Stimulated activated CD8-positive, alpha-beta memory T cell treated with anti-CD3 and anti-CD28 coated beads, Interleukin-4, amount 100 ng/mL, for 48 hours (primary cell): ENCODE results near the gene ARSG.

Experiments used
- DNase-seq: peaks from one replicate; pipeline ENCODE4 v3.0.0-alpha.2; 2020

Gene ARSG

DNA sequence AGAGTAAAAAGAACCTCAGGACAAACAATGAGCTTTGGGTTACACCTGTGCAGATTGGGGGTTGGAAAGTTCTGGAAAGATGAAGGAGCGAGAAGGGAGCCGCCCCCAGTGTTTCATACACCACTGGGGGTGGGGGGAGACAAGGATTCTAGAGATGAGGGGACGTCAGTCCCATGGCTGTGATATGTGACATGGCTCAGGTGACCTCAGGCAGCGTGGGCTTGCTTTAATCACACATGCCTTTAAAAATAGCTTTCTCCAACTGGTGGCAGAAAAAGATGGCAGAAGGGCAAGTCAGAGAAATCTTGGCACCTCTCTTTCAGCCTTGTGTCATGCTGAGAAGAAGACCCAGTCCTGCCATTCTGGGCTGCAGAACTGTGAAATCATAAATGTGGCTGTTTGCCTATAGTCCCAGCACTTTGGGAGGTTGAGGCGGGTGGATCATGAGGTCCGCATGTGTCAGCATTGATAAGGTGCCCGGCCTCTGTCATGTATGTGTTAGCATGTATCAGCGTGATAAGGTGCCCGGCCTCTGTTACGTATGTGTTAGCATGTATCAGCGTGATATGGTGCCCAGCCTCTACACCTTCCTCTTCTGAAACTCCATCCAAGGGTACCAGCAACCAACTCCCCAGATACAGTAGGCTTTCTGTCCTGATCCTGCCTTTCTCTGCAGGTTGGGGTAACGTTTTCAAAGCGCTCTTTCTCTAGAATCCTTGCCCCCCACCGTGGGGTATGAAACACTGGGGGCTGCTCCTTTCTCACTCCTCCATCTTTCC lies 141.0 kb downstream of the ARSG start:
- no peak for DNase-seq

DNA sequence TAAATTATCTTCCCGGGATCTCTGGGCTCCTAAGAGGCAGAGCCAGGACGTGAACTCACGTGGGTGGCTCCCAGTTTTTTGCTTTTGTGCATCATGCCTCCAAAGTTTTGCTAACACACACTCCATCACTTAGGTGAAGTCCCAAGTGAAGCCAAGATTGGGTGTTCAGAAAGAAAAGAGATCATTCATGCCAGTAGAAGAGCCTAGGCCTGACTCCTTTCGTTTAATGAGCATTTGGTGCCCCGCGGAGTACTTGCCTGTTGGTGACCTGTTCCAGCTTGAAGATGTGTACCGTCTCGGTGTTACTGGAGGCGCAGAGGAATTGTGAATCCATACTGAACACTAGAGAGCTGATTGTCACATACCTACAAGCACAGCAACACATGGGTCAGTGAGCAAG lies 141.9 kb downstream of the ARSG start:
- no peak for DNase-seq

DNA sequence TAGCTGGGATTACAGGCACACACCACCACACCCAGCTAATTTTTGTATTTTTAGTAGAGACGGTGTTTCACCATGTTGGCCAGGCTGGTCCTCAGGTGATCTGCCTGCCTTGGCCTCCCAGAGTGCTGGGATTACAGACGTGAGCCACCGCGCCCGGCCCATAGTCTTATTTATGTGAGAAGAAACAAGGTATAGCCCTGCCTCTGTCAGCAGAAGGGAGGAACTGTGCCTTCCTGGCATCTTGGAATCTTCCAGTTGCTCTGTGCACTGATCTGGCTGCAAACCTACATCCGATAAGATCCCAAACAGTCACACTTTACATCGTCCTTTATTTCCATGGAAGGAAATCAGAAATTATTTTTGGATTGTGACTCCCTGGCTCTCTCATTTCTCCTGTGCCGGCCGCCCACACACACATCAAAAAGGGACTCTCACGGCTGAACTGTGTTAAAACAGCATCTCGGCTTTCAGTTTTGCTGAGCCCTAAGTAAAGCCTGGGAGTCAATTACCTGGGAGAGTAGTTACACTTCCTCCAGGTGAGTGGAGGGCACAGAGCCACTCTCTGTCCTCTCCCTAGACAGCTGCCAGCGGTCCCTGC lies 142.7 kb downstream of the ARSG start:
- no peak for DNase-seq

DNA sequence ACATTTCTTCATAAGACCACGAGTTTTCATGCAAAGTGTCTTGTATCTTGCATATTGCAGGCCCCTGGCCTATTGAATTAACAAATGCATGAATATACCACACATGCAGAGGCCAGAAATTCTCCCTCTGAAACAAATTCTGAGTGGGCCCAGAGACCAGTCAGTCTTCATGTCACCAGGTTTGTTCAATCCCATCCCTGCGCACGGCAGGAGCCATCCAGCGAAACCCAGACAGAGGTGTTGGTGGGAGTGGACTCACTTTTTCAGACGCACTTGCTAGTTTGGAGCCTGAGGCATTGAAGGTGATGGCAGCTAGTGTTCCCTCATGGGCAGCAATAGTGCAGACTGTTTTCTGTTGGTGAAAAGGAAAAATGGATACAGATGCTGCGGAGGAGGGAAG lies 144.1 kb downstream of the ARSG start:
- no peak for DNase-seq

DNA sequence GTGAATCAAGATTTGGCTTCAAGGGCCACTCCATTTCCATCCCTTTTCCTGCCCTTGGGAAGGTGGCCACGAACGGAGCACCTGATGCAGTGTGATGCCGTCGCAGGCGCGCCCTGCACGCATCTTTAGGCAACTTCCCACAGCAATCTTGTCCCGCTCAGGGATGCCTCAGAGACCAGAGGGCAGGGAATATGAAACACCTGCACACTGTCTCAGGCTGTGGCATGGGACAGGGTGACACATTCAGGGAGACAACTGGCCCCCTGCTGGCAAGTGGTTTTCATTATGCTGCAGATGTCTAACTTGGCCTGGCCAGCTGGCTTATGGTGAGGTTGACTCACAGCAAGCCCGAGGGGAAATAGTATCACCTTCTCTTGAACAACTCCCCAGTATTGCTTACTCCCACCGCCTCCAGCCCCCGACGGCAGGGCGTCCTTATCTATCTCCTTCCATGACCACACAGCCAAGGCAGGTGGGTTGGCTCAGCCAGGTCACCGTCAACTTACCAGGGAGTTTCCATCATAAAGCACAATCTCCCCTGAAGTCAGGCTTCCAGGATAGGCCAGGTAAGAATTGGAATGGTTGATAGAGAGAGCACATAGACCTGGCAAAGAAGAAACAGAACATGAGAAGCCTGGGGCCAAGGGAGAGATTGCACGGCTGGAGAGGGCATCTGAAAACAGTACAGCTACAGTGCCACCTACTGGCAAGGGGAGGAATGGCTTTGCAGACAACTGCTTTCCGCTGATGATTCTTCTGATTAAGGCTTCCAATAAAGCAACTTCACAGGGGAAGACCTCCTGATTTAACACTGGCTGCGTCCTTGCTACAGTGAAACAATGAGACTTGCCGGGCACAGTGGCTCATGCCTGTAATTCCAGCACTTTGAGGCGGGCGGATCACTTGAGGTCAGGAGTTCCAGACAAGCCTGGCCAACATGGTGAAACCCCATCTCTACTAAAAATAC lies 144.9 kb downstream of the ARSG start:
- peak; percentile 91 for DNase-seq

DNA sequence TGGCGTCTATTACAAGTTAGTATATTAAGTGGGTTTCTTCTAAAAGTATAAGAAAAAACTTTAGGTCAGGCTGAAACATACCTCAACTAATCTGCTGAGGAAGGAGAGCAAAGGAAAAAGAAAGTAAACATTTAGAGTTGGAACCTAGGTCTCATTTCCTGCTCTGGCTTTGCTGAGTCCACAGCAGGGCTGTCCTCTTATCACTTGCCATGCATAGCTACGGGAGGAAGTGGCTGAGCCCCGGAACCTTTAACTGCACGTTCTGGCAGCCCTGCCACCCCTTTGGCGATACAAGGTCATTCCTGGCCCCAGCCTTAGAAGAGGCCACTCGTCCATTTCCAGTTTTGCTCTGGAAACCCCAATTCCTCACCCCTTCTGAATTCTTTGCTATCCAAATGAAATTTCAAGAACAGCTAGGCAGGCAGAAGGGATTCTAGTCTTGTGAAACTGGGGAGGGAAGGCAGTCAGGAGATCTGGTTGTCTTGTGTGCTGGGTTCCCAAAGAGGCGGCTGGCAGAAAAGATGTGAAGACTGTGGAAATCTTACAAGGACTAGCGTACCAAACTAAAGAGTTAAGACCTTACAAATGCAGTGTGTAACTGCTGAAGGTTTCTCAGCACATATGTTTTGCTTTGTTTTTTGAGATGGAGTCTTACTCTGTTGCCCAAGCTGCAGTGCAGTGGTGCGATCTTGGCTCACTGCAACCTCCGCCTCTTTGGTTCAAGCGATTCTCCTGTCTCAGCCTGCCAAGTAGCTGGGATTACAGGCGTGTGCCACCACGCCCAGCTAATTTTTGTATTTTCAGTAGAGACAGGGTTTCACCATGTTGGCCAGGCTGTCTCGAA lies 146.9 kb downstream of the ARSG start:
- DNase-seq = peak; percentile 57

DNA sequence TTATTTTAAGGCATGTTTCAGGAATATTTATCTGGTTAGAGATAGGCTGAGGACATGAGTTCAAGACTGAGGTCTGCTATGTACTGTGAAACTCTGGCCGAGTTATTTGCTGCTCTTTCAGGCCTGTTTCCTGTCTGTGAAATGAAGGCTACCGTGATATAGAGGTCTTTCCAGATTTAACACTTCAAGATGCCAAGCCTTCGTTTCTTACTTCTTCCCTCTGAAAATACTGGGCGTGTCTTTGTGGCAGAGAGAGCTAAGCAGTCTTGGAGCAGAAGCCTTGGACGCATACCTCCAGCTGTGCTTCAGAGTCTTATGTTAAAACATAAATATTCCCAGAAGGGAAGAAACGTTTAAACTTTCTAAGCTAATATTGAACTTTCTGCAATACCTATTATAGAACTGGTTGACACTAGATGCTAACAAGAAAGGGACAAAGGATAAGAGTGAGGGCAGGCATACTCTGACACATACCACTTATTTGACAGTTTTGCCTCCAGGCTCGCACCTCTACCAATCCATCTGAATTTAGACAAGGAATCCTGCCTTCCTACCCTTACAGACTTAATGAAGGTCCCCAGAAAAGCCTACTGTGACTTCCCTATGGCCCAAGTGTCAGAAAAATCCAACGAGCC lies 148.5 kb downstream of the ARSG start:
- DNase-seq = no peak

DNA sequence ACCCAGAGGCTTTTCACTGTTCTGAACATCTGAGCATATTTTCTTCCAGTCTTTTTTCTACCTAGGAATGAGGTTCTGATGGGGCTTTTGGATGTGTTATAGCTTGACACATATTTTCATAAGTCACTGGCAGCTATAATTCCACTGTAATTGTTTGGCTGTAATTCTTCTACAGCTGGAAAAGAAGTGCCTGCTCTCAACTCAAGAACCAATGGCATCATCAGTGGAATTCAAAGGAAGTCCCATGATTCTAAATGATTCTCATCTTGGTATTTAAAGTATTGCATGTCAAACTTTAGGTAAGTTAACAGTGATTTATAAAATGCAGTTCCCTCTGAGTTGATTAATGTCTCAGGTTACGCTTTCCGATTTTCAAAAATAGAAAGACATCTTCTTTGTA lies 149.2 kb downstream of the ARSG start:
- DNase-seq = no peak

DNA sequence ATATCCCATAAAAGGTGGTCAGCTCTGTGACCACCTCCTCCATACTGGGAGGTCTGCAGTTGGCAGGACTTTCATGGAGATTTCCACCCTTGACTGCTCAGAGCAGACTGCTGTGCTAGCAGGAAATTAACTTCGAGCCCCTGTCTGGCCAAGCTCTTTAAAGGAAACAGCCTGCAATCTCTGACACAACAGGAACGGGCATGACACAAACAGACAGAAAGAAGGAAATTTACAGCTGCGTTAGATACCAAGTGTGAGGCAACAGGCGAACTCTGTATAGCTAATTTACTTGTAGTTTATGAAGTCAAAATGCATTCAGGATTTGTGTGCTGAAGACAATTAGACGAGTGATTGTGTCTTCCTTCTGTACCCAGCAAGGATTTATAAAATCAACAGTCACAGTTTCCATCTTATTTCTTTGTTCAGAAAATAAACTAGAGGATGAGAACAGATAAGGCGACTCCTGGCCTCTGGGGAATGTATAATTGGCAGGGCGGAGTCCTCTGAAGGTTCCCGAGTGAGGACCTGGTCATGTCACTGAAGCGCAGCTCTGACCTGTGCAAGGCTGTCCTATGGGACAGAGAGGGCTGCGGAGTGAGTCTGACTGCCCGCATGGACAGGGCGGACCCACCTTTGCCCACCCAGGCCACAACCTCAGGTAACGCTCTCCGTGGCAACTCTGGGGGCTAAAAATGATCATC lies 149.9 kb downstream of the ARSG start:
- DNase-seq = no peak

DNA sequence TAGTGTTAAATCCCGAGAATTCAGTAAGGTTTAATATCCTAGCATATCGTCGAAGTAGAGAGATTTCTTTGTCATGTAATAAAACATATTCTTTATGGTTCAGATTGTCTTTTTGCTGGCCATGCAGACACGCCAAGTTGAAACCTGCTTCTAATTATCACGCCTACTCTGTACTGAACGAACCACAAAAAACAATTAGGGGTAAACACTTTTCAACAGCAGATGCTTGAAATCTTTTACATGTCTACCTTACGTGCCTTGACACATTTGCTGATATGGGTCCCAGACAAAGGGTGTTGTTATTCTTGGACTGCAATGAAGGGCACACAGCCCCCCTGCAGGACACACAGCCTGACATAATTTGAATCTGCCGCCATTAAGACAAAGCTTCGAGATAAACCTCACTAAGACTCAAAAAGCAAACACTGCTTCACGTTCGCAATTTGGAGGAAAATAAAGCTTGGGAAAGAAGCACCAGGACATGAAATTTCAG lies 152.7 kb downstream of the ARSG start:
- DNase-seq = no peak

DNA sequence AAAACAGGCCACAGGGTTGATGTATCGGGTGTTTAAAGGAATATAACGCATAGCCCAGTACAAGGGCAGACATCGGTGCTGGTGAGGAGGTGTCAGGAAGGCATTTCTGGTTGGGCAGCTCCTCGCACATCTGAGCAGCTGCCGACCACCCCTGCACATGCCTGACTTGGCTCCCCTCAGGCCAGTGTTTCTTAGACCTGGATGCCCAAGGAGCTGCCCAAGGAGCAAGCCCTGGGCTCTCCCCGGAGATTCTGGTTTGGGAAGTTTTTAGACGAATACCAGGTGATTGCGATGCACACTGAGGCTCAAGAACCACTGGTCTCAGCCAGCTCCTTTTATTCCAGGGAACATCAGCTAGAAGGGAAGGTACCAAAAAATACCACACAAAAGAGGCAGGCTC lies 154.4 kb downstream of the ARSG start:
- DNase-seq = no peak

DNA sequence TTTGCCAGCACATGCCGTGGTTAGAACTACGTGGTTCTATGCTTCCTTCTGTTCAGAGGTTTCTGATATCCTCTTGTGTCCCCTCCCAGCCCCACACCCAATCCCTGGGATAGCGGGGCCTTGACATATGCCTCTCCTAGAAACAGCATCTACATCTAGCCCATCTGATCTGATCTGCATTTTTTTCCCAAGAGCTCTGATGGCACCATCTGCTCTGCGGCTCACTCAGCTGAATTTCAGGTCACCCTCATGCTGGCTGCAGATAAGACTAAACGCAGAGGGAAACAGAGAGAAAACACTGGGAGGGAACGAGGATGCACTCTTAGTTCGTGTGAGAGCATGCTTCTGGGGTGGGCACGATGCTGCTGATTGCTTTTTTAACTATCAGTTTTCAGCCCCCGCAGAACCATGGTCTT lies 155.3 kb downstream of the ARSG start:
- no peak for DNase-seq

DNA sequence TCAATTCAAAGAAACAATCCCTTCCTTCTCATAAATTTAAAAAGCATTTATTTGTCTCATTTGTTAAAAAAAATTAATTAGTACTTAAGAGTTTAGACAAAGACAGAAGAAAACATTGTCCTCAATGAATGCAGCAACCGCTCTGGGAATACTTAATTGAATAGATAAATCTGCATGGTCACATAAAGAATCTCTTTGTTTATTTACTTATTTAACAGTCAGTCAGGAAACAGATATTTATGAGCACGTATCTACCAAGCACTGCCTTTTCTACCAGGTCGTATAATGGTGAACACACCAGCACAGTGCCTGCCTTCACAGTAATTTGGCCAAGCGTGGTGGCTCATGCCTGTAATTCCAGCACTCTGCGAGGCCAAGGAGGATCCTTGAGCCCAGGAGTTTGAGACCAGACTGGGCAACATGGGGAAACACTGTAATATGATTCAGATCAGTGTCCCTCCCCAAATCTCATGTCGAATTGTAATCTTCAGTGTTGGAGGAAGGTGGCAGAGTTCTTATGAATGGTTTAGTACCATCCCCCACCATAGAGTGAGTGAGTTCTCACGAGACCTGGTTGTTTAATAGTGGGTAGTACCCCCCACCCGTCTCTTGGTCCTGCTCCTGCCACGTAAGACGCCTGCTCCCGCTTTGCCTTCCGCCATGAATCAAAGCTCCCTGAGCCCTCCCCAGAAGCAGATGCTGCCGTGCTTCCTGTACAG lies 157.9 kb downstream of the ARSG start:
- DNase-seq = no peak

DNA sequence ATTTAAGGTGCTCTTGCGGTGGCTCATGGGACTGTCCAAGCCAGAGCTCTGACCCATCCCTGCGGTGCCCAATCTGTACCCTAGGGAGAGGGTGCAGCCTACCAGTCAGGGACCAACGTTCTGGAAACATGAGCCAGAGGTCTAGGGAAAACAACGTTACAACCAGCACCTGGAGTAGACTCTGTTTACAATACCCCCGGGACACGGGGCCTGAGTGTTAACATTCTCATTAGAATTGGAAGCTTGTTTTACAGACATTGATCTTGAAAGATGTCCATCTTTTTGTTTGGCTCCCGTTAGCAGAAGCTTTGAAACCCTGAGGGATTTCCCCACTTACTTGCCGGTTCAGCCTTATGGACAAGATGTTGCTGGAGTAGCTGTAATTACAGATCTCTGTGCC lies 159.1 kb downstream of the ARSG start:
- DNase-seq = no peak

DNA sequence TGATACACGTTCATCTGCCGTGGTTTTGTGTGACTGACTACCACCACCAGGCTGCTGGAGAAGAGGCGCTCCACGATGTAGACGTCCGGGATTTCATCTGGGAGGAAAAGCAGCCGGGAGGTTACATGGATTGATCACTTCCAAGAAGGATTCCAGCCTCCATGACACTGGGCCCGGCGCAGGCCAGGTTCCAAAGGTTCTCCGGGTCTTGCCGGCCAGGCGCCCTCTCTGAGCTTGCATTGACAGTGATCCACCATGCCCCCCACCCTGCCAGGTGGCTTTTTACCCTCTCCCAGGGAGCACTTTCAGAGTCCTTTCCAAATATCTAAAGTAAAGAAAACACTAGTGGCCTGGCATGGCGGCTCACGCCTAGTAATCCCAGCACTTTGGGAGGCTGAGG lies 159.5 kb downstream of the ARSG start:
- DNase-seq = no peak

DNA sequence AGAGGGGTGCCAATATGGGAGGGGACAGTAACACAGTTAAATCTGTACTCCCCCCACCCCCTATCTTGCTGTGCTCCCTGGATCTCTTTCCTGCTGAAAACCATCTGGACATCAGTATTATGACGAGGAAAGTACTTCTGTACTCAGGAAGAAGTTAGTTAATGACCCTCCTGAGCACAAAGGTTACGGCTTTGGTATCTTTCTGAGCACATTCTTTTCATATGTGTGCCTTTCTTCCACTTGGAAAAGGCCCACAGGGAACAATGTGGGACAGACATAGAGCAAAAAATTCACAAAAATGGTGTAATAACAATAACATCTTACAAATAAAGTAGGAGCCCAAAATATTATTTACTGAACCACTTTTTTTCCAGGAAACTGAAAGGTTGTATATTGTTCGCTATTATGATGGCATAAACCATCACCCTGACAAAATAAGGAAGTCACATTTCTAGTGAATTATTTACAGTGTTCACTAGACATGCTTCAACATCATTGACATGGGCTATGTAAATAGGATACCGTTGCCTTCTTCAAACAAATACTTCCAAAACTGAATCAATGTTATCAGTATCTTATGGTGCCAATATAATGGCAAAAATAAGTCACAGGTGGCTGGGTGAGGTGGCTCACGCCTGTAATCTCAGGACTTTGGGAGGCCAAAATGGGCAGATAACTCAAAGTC lies 160.5 kb downstream of the ARSG start:
- no peak for DNase-seq

DNA sequence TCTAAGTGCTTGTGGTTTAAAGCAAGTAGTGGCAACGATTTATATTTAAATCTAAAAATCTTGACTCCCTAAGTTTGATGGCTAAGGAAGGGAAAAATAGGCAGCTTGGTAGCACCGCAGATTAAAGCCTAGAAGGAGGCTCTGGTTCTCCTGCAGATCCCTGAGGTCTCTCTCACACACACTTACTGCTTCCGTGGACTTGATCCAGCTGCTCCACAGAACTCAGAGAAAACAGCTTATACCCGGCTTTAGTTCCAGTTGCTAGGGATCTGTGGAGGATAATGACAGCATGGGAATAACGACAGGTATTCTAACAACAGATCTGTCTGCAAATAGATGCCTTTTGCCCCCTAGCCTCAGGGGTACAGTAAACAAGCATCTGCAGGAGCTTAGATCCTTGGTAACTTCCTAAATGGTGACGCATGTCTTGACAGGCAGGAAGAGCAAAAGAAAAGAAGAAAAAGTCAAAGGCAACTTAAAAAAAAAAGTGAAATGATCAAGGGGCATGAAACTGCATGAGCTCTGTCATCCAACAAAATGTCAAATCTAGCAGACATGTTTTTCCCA lies 161.5 kb downstream of the ARSG start:
- no peak for DNase-seq

DNA sequence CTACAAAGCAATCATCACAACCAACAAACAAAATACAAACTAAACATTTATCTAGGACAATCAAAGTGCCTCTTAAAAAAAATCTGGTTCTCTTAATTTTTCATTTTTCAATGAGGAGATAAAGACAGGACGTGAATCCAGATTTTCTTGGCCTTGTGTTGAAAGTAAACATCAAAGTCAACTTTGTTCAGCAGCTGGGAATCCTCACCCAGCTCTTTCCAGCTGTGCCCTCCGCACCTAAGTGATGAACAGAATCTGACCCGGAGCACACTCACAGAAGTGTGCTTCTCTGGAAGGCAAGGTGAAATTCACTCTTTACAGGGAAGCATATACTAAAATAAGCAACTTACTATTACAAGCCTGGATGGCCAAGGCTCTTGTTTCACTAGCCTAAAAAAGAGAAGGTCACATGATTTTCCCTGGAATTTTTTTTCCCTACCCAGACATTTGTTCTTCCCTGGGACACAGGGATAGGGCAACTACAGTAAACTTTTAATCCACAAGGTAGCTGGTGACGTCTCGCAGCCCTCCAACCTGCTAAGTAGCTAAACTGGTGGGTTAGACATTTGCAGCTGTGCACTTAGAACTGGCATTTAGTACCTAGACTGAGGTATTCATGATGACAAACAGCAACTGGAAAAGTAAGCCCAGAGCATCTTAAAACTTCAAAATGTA lies 162.8 kb downstream of the ARSG start:
- DNase-seq = no peak

DNA sequence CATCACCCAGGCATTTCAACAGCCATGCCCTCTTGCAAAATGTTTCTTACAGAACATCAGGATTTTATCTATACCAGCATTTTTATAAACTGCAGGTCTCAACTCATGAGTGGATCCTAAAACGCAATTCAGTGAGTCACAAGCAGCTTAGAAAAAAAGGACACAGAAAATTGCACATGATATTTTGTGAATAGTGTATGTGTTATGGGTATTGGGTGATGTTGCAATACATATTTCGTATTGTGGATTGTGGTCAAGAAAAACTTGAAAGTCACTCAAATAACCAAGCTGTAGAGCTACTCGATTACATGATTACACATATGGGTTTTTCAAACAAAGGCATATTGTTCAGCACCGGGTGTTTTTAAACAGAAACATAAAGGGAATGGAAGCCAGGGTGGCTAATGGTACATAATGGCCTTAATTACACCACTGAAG lies 164.6 kb downstream of the ARSG start:
- no peak for DNase-seq
